Neural cell (in vitro differentiated cells): ENCODE measurements around the gene BLCAP. TPM values are rescaled to one million over a fixed set of nuclear protein-coding genes. Genes with fewer than 3 reads are reported as not detected.

Experiments used
- H2AFZ ChIP-seq: fragments of 200-600, 300-800 bp; sonication (generic), shearing (Covaris generic); 2 replicates; pipeline ENCODE4 v1.6.0; 2014; ENCODE audit warnings: low read depth, mild to moderate bottlenecking, antibody characterized with exemption, low read length, moderate library complexity
- H3F3A ChIP-seq: fragments of 200-600 bp; shearing (Covaris generic); 2 replicates; pipeline ENCODE4 v1.6.1; 2016; ENCODE audit warnings: mild to moderate bottlenecking, moderate library complexity, mixed read lengths, antibody characterized with exemption, low read length; ENCODE audit not compliant: insufficient read depth, poor library complexity, severe bottlenecking
- H3K27ac ChIP-seq: fragments of 200-600, 300-800 bp; sonication (generic), shearing (Covaris generic); 2 replicates; pipeline ENCODE4 v1.5.1; 2014; ENCODE audit warnings: mild to moderate bottlenecking, low read length, moderate library complexity
- H3K27me3 ChIP-seq: fragments of 300-800, 200-600 bp; sonication (generic), shearing (Covaris generic); 2 replicates; pipeline ENCODE4 v1.6.0; 2014; ENCODE audit warnings: mild to moderate bottlenecking, low read depth, low read length, moderate library complexity; ENCODE audit not compliant: insufficient read depth
- H3K36me3 ChIP-seq: fragments of 300-800, 200-600 bp; sonication (generic), shearing (Covaris generic); 2 replicates; pipeline ENCODE4 v1.5.1; 2014; ENCODE audit warnings: mild to moderate bottlenecking, antibody characterized with exemption, low read length, moderate library complexity; ENCODE audit not compliant: insufficient read depth
- H3K4me2 ChIP-seq: fragments of 300-800, 200-600 bp; sonication (generic), shearing (Covaris generic); 2 replicates; pipeline ENCODE4 v1.6.0; 2014; ENCODE audit warnings: mild to moderate bottlenecking, low read length
- H3K4me3 ChIP-seq: fragments of 300-800, 200-600 bp; sonication (generic), shearing (Covaris generic); 2 replicates; pipeline ENCODE4 v1.5.1; 2014; ENCODE audit warnings: mild to moderate bottlenecking, low read length, moderate library complexity
- H3K79me2 ChIP-seq: fragments of 200-600 bp; shearing (Covaris generic); replicated peaks from 2 replicates; pipeline ENCODE4 v1.6.0; 2014; ENCODE audit warnings: mild to moderate bottlenecking, low read length, moderate library complexity; ENCODE audit not compliant: insufficient read depth
- H3K9ac ChIP-seq: fragments of 300-800, 200-600 bp; sonication (generic), shearing (Covaris generic); 2 replicates; pipeline ENCODE4 v1.6.1; 2016; ENCODE audit warnings: mild to moderate bottlenecking, low read length, mixed read lengths
- H3K9me2 ChIP-seq: fragments of 200-600 bp; shearing (Covaris generic); 2 replicates; pipeline ENCODE4 v1.6.1; 2016; ENCODE audit warnings: mild to moderate bottlenecking, low read length, mixed read lengths; ENCODE audit not compliant: insufficient read depth
- H3K9me3 ChIP-seq: fragments of 200-600, 300-800 bp; sonication (generic), shearing (Covaris generic); 2 replicates; pipeline ENCODE4 v1.6.1; 2016; ENCODE audit warnings: mild to moderate bottlenecking, mixed run types, low read length, moderate library complexity, mixed read lengths
- H4K20me1 ChIP-seq: fragments of 200-600 bp; shearing (Covaris generic); 2 replicates; pipeline ENCODE4 v1.6.1; 2016; ENCODE audit warnings: mild to moderate bottlenecking, mixed run types; ENCODE audit not compliant: insufficient read depth
- CTCF ChIP-seq: fragments of 450-650 bp; IDR thresholded peaks from 2 replicates; pipeline ENCODE4 v1.5.1; 2014; ENCODE audit warnings: antibody characterized with exemption, mild to moderate bottlenecking, moderate library complexity; ENCODE audit not compliant: poor library complexity, severe bottlenecking
- EP300 ChIP-seq: fragments of 450-650 bp; conservative IDR thresholded peaks from 2 replicates; pipeline ENCODE4 v1.6.1; 2014; ENCODE audit warnings: antibody characterized with exemption, mild to moderate bottlenecking, moderate library complexity; ENCODE audit not compliant: poor library complexity, severe bottlenecking
- EZH2 ChIP-seq: fragments of 200-600, 300-800 bp; shearing (Covaris generic), sonication (generic); IDR thresholded peaks from 2 replicates; pipeline ENCODE4 v1.6.1; 2014; ENCODE audit warnings: antibody characterized with exemption, low read length, borderline replicate concordance, mild to moderate bottlenecking; ENCODE audit not compliant: insufficient read depth, poor library complexity, severe bottlenecking
- MXI1 ChIP-seq: fragments of 450-650 bp; conservative IDR thresholded peaks from 2 replicates; pipeline ENCODE4 v1.6.1; 2014; ENCODE audit warnings: antibody characterized with exemption, mild to moderate bottlenecking; ENCODE audit not compliant: poor library complexity, severe bottlenecking
- POLR2AphosphoS5 ChIP-seq: IDR thresholded peaks from 2 replicates; pipeline ENCODE4 v1.6.1; 2012
- RAD21 ChIP-seq: fragments of 450-650 bp; conservative IDR thresholded peaks from 2 replicates; pipeline ENCODE4 v1.6.1; 2014; ENCODE audit warnings: antibody characterized with exemption, mild to moderate bottlenecking, moderate library complexity
- REST ChIP-seq: IDR thresholded peaks from 2 replicates; pipeline ENCODE4 v1.6.1; 2012; ENCODE audit warnings: borderline replicate concordance
- SMC3 ChIP-seq: fragments of 450-650 bp; conservative IDR thresholded peaks from 2 replicates; pipeline ENCODE4 v1.6.1; 2014; ENCODE audit warnings: antibody characterized with exemption, mild to moderate bottlenecking, moderate library complexity; ENCODE audit not compliant: poor library complexity
- TAF1 ChIP-seq: IDR thresholded peaks from 2 replicates; pipeline ENCODE4 v1.6.1; 2012; ENCODE audit warnings: low read depth
- polyA plus RNA-seq: library from polyadenylated mRNA; depleted of rRNA; stranded (reverse); fragments of >200 nt; gene quantifications from 2 replicates; pipeline ENCODE4 v1.2.3, GENCODE V29; 2014

BLCAP gene
- polyA plus RNA-seq, 1 donor from 2014 or later = 344 TPM

GRCh38 chr20:37540001-37540400, 12.3 kb upstream of the BLCAP start:
- Histone ChIP-seq H3K4me3 (no peak overlapping the region), H3K27ac (no peak overlapping the region), H2AFZ (no peak overlapping the region), H3F3A (no peaks in the 10 kb centered on the region), H4K20me1 (no peaks in the 10 kb centered on the region), H3K79me2 (no peaks in the 10 kb centered on the region), H3K9me3 (no peaks in the 10 kb centered on the region), H3K36me3 (no peaks in the 10 kb centered on the region), H3K4me2 (no peak overlapping the region), H3K9me2 (no peaks in the 10 kb centered on the region), H3K9ac (no peak overlapping the region), H3K27me3 (no peaks in the 10 kb centered on the region)
- TF ChIP-seq SMC3 (no peak), RAD21 (no peak), EP300 (no peak), TAF1 (no peak), REST (no peak), POLR2AphosphoS5 (no peak), CTCF (no peak), EZH2 (no peak), MXI1 (no peak)

- Histone ChIP-seq H3K27me3 (no peaks in the 10 kb centered on the region), H2AFZ (no peak overlapping the region), H4K20me1 (no peaks in the 10 kb centered on the region), H3K9ac (no peak overlapping the region), H3F3A (no peaks in the 10 kb centered on the region), H3K4me2 (no peak overlapping the region), H3K27ac (no peak overlapping the region), H3K9me2 (no peaks in the 10 kb centered on the region), H3K9me3 (no peaks in the 10 kb centered on the region), H3K36me3 (no peaks in the 10 kb centered on the region), H3K4me3 (no peak overlapping the region), H3K79me2 (no peaks in the 10 kb centered on the region)
- TF ChIP-seq REST = no peak
- TF ChIP-seq MXI1 = no peak
- TF ChIP-seq CTCF = no peak
- TF ChIP-seq RAD21 = no peak
- TF ChIP-seq EZH2 = no peak
- no peak for TF ChIP-seq SMC3
- no peak for TF ChIP-seq EP300
- no peak for TF ChIP-seq POLR2AphosphoS5
- no peak for TF ChIP-seq TAF1
Observed at GRCh38 chr20:37539424-37539823, 11.7 kb upstream of the BLCAP start.
